ENCODE results near the gene TOM1L2.

Gene TOM1L2

DNA sequence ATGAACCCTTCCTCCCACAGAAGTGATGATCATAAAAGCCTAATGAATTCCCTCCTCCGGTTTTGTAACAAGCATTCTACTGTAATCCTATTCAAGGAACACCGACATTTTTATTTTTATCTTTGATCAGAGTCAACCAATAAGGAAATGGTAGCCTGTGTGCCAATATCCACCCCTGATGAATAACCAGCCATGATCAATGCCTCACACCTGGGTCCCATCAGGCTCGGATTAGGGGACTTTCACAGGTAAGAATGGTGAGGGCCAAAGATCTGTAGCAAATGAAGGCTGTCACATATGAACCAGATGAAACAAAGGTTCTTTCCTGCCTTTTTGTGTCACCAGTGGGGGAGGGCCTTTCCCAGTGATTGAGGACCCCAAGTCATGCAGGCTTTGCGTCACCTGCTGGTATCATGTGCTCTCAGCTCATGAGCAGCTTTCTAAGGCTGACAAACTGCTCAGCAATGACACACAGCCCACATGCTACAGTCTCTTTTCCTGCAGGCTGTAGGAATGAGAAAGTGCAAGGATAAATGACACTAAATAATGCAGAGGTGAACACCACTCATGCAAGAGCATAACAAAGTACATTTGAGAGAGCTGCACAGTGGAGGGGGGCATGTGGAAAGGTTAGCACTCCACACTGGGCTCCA lies 34.9 kb downstream of the TOM1L2 start:
- no peak for DNase-seq (ENCODE audit: low read depth)
- no peak overlapping the region for H3K4me3 ChIP-seq (ENCODE audit: control insufficient read depth, low read depth, low read length)
- TF ChIP-seq, protein P1, sequence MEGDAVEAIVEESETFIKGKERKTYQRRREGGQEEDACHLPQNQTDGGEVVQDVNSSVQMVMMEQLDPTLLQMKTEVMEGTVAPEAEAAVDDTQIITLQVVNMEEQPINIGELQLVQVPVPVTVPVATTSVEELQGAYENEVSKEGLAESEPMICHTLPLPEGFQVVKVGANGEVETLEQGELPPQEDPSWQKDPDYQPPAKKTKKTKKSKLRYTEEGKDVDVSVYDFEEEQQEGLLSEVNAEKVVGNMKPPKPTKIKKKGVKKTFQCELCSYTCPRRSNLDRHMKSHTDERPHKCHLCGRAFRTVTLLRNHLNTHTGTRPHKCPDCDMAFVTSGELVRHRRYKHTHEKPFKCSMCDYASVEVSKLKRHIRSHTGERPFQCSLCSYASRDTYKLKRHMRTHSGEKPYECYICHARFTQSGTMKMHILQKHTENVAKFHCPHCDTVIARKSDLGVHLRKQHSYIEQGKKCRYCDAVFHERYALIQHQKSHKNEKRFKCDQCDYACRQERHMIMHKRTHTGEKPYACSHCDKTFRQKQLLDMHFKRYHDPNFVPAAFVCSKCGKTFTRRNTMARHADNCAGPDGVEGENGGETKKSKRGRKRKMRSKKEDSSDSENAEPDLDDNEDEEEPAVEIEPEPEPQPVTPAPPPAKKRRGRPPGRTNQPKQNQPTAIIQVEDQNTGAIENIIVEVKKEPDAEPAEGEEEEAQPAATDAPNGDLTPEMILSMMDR (IDR thresholded peaks at IDR 0.05; ENCODE audit: control insufficient read depth, insufficient read depth, low read depth, low read length, missing control alignments): no peak

DNA sequence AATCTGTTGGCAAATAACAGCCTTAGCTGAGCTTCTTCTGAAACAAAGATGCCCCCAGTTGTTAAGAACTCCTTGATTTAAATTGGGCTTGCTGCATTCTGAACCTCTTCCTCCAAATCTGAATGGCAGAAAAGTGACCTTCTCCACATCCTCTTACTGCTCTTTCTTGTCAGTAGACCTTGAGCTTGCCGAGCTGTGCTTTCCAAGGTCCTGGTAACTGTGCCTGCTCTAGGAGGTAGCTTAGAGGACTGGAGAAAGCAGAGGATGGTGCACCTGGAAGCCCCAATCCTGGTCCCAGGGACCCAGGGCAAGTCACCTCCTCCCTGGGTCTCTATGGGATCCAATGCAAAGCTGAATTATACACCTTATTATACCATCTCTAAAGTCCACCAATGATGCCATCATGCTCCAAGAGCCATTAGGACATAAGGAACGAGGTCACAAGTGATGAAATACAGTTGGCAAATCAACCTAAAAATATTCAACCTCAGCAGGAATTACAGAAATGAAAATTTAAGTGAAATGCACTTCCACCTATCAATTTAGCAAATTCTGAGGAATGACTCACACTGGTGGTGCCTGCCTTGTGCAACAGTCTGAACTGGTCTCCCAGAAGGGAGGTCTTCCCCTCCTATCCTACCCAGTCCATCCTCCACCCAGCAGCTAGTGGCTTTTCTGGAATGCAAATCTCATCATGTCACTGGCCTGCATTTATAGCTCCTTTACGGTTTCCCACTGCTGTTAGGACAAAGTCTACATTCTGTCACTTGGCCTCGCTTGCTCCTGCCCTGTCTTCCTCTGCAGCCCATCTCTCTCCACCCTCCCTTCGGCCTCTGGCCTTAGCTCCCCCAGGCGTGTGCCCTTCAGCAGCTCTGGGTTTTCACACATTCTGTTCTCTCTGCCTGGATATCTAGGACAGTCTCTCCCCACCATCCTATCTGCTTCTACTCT lies 36.6 kb downstream of the TOM1L2 start:
- H3K4me3 ChIP-seq (ENCODE audit: control insufficient read depth, low read depth, low read length): no peak overlapping the region
- DNase-seq (ENCODE audit: low read depth): peak; percentile 84

DNA sequence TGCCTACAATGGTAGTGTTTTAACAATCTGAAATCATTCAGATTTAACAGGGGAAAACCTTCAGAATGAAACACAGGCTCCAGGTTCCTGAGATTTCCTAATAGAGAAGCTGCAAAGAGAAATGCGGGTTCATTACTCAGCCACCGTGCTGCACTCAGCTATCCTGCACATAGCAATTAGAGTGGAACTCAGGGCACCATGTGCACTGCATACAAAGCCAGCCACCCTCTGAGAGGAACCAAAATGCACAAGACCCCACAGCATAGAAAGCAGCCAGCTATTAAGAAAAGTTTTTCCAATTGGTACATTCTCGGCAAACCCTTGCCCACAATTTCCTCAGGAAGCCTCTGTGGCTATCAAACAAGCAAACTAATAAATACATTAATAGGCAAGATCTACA lies 37.4 kb downstream of the TOM1L2 start:
- TF ChIP-seq, protein P1 (IDR thresholded peaks at IDR 0.05; ENCODE audit: control insufficient read depth, insufficient read depth, low read depth, low read length, missing control alignments): no peak
- H3K4me3 ChIP-seq (ENCODE audit: control insufficient read depth, low read depth, low read length): no peak overlapping the region
- DNase-seq (ENCODE audit: low read depth): no peak

More for the DNA sequence above, 36.6 kb downstream of the TOM1L2 start:
- TF ChIP-seq, protein P1 (IDR thresholded peaks at IDR 0.05; ENCODE audit: control insufficient read depth, insufficient read depth, low read depth, low read length, missing control alignments): no peak

DNA sequence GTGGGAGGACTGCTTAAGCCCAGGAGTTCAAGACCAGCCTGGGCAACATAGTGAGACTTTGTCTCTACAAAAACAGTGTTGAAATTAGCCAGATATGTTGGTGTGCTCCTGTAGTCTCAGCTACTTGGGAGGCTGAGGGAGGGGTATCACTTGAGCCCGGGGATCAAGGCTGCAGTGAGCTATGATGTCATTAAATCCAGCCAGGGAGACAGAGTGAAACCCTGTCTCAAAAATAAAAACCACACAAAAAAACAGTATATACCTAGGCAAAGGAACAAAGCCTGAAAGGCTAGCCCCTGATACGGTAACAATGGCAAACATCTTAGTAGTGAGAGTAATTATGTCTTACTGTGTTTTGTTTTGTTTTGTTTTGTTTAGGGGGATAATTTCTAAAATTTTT lies 38.0 kb downstream of the TOM1L2 start:
- no peak overlapping the region for H3K4me3 ChIP-seq (ENCODE audit: control insufficient read depth, low read depth, low read length)
- no peak for DNase-seq (ENCODE audit: low read depth)
- TF ChIP-seq, protein P1 (IDR thresholded peaks at IDR 0.05; ENCODE audit: control insufficient read depth, insufficient read depth, low read depth, low read length, missing control alignments): no peak

DNA sequence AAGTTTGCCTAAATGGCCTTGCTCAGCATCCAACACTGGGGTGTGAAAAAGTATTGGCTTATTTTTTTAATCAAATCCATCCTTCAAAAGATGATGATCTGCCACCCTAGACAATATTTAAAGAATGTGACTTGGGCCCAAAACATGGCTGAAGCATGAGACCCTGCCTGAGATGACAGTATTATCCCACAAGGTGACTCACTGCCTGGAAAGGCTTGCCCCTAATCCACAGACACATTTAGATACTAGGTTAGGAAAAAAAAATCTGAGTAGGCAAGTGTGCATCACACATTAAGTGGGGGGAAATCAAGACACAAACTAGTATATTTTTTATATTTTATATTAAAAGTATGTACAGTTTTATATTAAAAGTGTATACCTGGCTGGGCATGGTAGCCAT lies 38.4 kb downstream of the TOM1L2 start:
- no peak for DNase-seq (ENCODE audit: low read depth)
- no peak overlapping the region for H3K4me3 ChIP-seq (ENCODE audit: control insufficient read depth, low read depth, low read length)
- TF ChIP-seq, protein P1 (IDR thresholded peaks at IDR 0.05; ENCODE audit: control insufficient read depth, insufficient read depth, low read depth, low read length, missing control alignments): no peak

DNA sequence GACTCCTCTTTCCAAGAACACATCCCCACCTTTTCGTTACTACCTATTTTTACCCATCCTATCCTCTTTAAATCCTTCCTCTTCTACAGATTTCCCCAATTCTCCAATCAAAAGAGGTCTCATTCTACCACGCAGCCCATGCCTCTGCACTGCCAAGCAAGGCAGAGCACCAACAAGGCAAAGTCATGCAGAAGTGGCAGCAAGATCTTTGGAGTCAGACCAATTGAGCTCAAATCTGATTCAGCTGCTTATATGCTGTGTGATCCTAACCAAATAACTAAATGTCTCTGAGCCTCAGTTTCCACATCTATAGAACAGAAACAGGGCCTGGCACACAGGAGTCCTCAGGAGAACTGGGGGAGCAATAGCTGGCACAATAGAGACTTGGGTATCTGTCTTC lies 41.0 kb downstream of the TOM1L2 start:
- no peak overlapping the region for H3K4me3 ChIP-seq (ENCODE audit: control insufficient read depth, low read depth, low read length)
- TF ChIP-seq, protein P1 (IDR thresholded peaks at IDR 0.05; ENCODE audit: control insufficient read depth, insufficient read depth, low read depth, low read length, missing control alignments): no peak
- no peak for DNase-seq (ENCODE audit: low read depth)
